Choroid plexus epithelial cell (primary cell): ENCODE measurements around the gene ACYP1.

Source experiments
- DNase-seq: peaks from one replicate; pipeline ENCODE4 v3.0.0-alpha.2; 2010; ENCODE audit warnings: low read depth
- H3K4me3 ChIP-seq: 2 replicates; pipeline ENCODE4 v1.5.1; 2011; ENCODE audit warnings: low read depth, mild to moderate bottlenecking, control low read depth, low read length, moderate library complexity
- CTCF ChIP-seq: conservative IDR thresholded peaks from 2 replicates; pipeline ENCODE4 v1.5.1; 2011; ENCODE audit warnings: low read depth, mild to moderate bottlenecking, control low read depth, inconsistent platforms, low read length, moderate library complexity

Gene ACYP1

GRCh38 chr14:75063491-75064204 lies at the start of gene ACYP1:
Gene ACYP1 (minus strand): TSS chr14:75064024. CDS start chr14:75063553, 471 bp downstream.
- peak; percentile 89 for DNase-seq
- H3K4me3 ChIP-seq = peak within 1 kb of the TSS; percentile 95
- TF ChIP-seq CTCF = no peak

- no peak for TF ChIP-seq CTCF
- DNase-seq = no peak
- no peak overlapping the region for H3K4me3 ChIP-seq
These were observed 46.1 kb upstream of the ACYP1 start for GRCh38 chr14:75109877-75110276.

- no peak overlapping the region for H3K4me3 ChIP-seq
- TF ChIP-seq CTCF = no peak
- DNase-seq = no peak
These were observed 43.4 kb upstream of the ACYP1 start for GRCh38 chr14:75107186-75107585.

GRCh38 chr14:75101491-75101890 lies 37.7 kb upstream of the ACYP1 start:
- no peak for TF ChIP-seq CTCF
- no peak overlapping the region for H3K4me3 ChIP-seq
- DNase-seq = no peak

- DNase-seq = no peak
- H3K4me3 ChIP-seq = no peak overlapping the region
- no peak for TF ChIP-seq CTCF
These were observed 34.9 kb upstream of the ACYP1 start for GRCh38 chr14:75098682-75099081.

GRCh38 chr14:75098212-75098611 lies 34.4 kb upstream of the ACYP1 start:
- no peak for TF ChIP-seq CTCF
- H3K4me3 ChIP-seq = no peak overlapping the region
- DNase-seq = no peak

GRCh38 chr14:75096959-75097358 lies 33.1 kb upstream of the ACYP1 start:
- no peak overlapping the region for H3K4me3 ChIP-seq
- TF ChIP-seq CTCF = no peak
- no peak for DNase-seq
